Hepatocyte (in vitro differentiated cells): ENCODE results near the gene ERC2. TPM values are rescaled to one million over a fixed set of nuclear protein-coding genes. Genes with fewer than 3 reads are reported as not detected.
A peak's percentile ranks its signal among the peaks of the same experiment; 100 is the strongest.

ENCODE experiments used
- DNase-seq: peaks from one replicate; pipeline ENCODE4 v3.0.0-alpha.2; 2016; ENCODE audit warnings: low spot score
- H2AFZ ChIP-seq: fragments of 200-600 bp; sonication (generic); 2 replicates; pipeline ENCODE4 v1.6.0; 2016; ENCODE audit warnings: antibody characterized with exemption, mild to moderate bottlenecking
- H3K27ac ChIP-seq: fragments of 200-600 bp; sonication (generic); 2 replicates; pipeline ENCODE4 v1.5.1; 2016; ENCODE audit warnings: mild to moderate bottlenecking
- H3K27me3 ChIP-seq: fragments of 200-600 bp; sonication (generic); 2 replicates; pipeline ENCODE4 v1.6.1; 2016
- H3K36me3 ChIP-seq: fragments of 200-600 bp; sonication (generic); replicated peaks from 2 replicates; pipeline ENCODE4 v1.5.1; 2016; ENCODE audit warnings: low read depth; ENCODE audit not compliant: insufficient read depth
- H3K4me1 ChIP-seq: fragments of 200-600 bp; sonication (generic); 2 replicates; pipeline ENCODE4 v1.5.1; 2016; ENCODE audit warnings: mild to moderate bottlenecking, moderate library complexity; ENCODE audit not compliant: insufficient read depth
- H3K4me2 ChIP-seq: fragments of 200-600 bp; sonication (generic); 2 replicates; pipeline ENCODE4 v1.6.0; 2016
- H3K4me3 ChIP-seq: fragments of 200-600 bp; sonication (generic); 2 replicates; pipeline ENCODE4 v1.5.1; 2016; ENCODE audit warnings: mild to moderate bottlenecking
- H3K79me2 ChIP-seq: fragments of 200-600 bp; sonication (generic); 2 replicates; pipeline ENCODE4 v1.6.0; 2017; ENCODE audit warnings: mild to moderate bottlenecking
- H3K9me2 ChIP-seq: fragments of 200-600 bp; sonication (generic); replicated peaks from 2 replicates; pipeline ENCODE4 v1.6.0; 2017; ENCODE audit warnings: mild to moderate bottlenecking; ENCODE audit not compliant: insufficient read depth
- H3K9me3 ChIP-seq: fragments of 200-600 bp; sonication (generic); 2 replicates; pipeline ENCODE4 v1.5.1; 2016; ENCODE audit warnings: low read depth, mild to moderate bottlenecking
- H4K20me1 ChIP-seq: fragments of 200-600 bp; sonication (generic); 2 replicates; pipeline ENCODE4 v1.6.0; 2016; ENCODE audit warnings: mild to moderate bottlenecking; ENCODE audit not compliant: insufficient read depth, poor library complexity, severe bottlenecking
- CTCF ChIP-seq: fragments of 200-600 bp; sonication (generic); IDR thresholded peaks from 2 replicates; pipeline ENCODE4 v1.5.1; 2016; ENCODE audit warnings: antibody characterized with exemption, mild to moderate bottlenecking; ENCODE audit not compliant: poor library complexity
- EZH2 ChIP-seq: fragments of 200-600 bp; sonication (generic); IDR thresholded peaks from 2 replicates; pipeline ENCODE4 v1.6.1; 2016; ENCODE audit warnings: antibody characterized with exemption, mild to moderate bottlenecking, borderline replicate concordance
- EZH2phosphoT487 ChIP-seq: fragments of 200-600 bp; sonication (generic); IDR thresholded peaks from one replicate; pipeline ENCODE4 v1.6.1; 2018; ENCODE audit warnings: antibody characterized with exemption, mild to moderate bottlenecking, low read depth, moderate library complexity; ENCODE audit not compliant: unreplicated experiment, severe bottlenecking
- WGBS: methylation state at CpG from one replicate; pipeline ENCODE4 v1.1.6; 2016; ENCODE audit warnings: low lambda C conversion rate; ENCODE audit errors: missing lambda C conversion rate; 5-methylcytosine and 5-hydroxymethylcytosine counted together
- polyA plus RNA-seq: library from polyadenylated mRNA; unstranded; fragments of >200 nt; fragmentation: Nextera tagmentation; extraction: Ambion mirVana; gene quantifications from 2 replicates; pipeline ENCODE4 v1.2.1, GENCODE V29; 2016
- total RNA-seq: library from RNA; depleted of rRNA; stranded (reverse); fragments of >200 nt; gene quantifications from 2 replicates; pipeline ENCODE4 v1.2.3, GENCODE V29; 2014

The ERC2 gene
- total and polyA plus RNA-seq, 2 experiments from 2014 or later: 1.2 to 5.3 TPM

- Histone ChIP-seq H3K4me2 (no peak overlapping the region), H4K20me1 (no peaks in the 10 kb centered on the region), H3K9me2 (no peaks in the 10 kb centered on the region), H3K27ac (no peak overlapping the region), H3K4me1 (peaks cover 2% of the 10 kb centered on the region), H3K27me3 (no peaks in the 10 kb centered on the region), H3K4me3 (no peak overlapping the region), H3K79me2 (no peaks in the 10 kb centered on the region), H3K36me3 (no peaks in the 10 kb centered on the region), H2AFZ (no peak overlapping the region), H3K9me3 (no peaks in the 10 kb centered on the region)
- TF ChIP-seq EZH2: no peak
- TF ChIP-seq CTCF: no peak
- no peak for TF ChIP-seq EZH2phosphoT487
- WGBS: 87% methylated on average over 2 of the region's 2 CpGs
- no peak for DNase-seq
These were observed 177.9 kb downstream of the ERC2 start for GRCh38 chr3:56290374-56290773.

- no peaks in the 10 kb centered on the region for H3K36me3 ChIP-seq
- DNase-seq: no peak
- H3K4me3 ChIP-seq: no peak overlapping the region
- H3K27ac ChIP-seq: no peak overlapping the region
- H3K4me2 ChIP-seq: no peak overlapping the region
- no peaks in the 10 kb centered on the region for H3K27me3 ChIP-seq
- H3K9me3 ChIP-seq: no peaks in the 10 kb centered on the region
- no peaks in the 10 kb centered on the region for H4K20me1 ChIP-seq
- no peak for TF ChIP-seq EZH2phosphoT487
- TF ChIP-seq EZH2: no peak
- H2AFZ ChIP-seq: no peak overlapping the region
- no peaks in the 10 kb centered on the region for H3K9me2 ChIP-seq
- H3K4me1 ChIP-seq: peaks cover 7% of the 10 kb centered on the region
- H3K79me2 ChIP-seq: no peaks in the 10 kb centered on the region
- WGBS: 74% methylated on average over 4 of the region's 4 CpGs
These were observed 180.0 kb downstream of the ERC2 start for GRCh38 chr3:56288258-56288657.

GRCh38 chr3:56282341-56282740 is 185.9 kb downstream of the ERC2 start:
- Histone ChIP-seq H3K79me2 (no peaks in the 10 kb centered on the region), H3K4me3 (no peak overlapping the region), H3K27ac (peak overlapping the region; percentile 31), H3K27me3 (no peaks in the 10 kb centered on the region), H3K9me2 (no peaks in the 10 kb centered on the region), H3K36me3 (no peaks in the 10 kb centered on the region), H3K4me1 (peaks cover 10% of the 10 kb centered on the region), H4K20me1 (no peaks in the 10 kb centered on the region), H3K9me3 (no peaks in the 10 kb centered on the region), H2AFZ (no peak overlapping the region), H3K4me2 (no peak overlapping the region)
- TF ChIP-seq EZH2 (no peak), EZH2phosphoT487 (no peak), CTCF (no peak)
- no peak for DNase-seq

- no peak for DNase-seq
- no peak overlapping the region for H2AFZ ChIP-seq
- no peaks in the 10 kb centered on the region for H3K36me3 ChIP-seq
- H3K9me2 ChIP-seq: no peaks in the 10 kb centered on the region
- no peak overlapping the region for H3K4me3 ChIP-seq
- no peak overlapping the region for H3K4me2 ChIP-seq
- no peaks in the 10 kb centered on the region for H3K9me3 ChIP-seq
- peaks cover 3% of the 10 kb centered on the region for H3K4me1 ChIP-seq
- TF ChIP-seq EZH2phosphoT487 (no peak), CTCF (no peak), EZH2 (no peak)
- no peaks in the 10 kb centered on the region for H3K27me3 ChIP-seq
- WGBS: 67% methylated on average over 1 of the region's 1 CpG
- no peaks in the 10 kb centered on the region for H4K20me1 ChIP-seq
- H3K79me2 ChIP-seq: no peaks in the 10 kb centered on the region
- no peak overlapping the region for H3K27ac ChIP-seq
These were observed 191.0 kb downstream of the ERC2 start for GRCh38 chr3:56277236-56277635.
